Heart left ventricle (tissue), 16 donors: ENCODE measurements around the gene CRYBG1. TPM values are rescaled to one million over a fixed set of nuclear protein-coding genes. Genes with fewer than 3 reads are reported as not detected.

Experiments
- ATAC-seq, 4 donors: fragments of 200-7000 bp; cut with Tn5 transposase; one replicate each; pipeline ENCODE4 v1.9.1; 2020 to 2022; ENCODE audit warnings: moderate library complexity in 4 of 4, mild to moderate bottlenecking in 3 of 4, moderate number of reproducible peaks in 1 of 4
- DNase-seq, 5 donors: peaks; one replicate each; pipeline ENCODE4 v3.0.0-alpha.2; 2020
- H3K27ac ChIP-seq, 12 donors: fragments of 200-600 bp; sonication (generic) in 4 of 12; one replicate each; pipeline versions ENCODE4 v1.5.0 to v1.8.0; 2016 to 2022; ENCODE audit warnings: mild to moderate bottlenecking in 2 of 12
- H3K27me3 ChIP-seq, 9 donors: fragments of 200-600 bp; sonication (generic) in 2 of 9; one replicate each; pipeline versions ENCODE4 v1.5.1 to v1.8.0; 2016 to 2022; ENCODE audit warnings: mild to moderate bottlenecking in 3 of 9
- H3K36me3 ChIP-seq, 9 donors: fragments of 200-600 bp; sonication (generic) in 2 of 9; one replicate each; pipeline versions ENCODE4 v1.5.0 to v1.8.0; 2018 to 2022; ENCODE audit warnings: mild to moderate bottlenecking in 2 of 9
- H3K4me1 ChIP-seq, 12 donors: fragments of 200-600 bp; sonication (generic) in 4 of 12; one replicate each; pipeline versions ENCODE4 v1.5.0 to v1.8.0; 2016 to 2022; ENCODE audit warnings: mild to moderate bottlenecking in 3 of 12
- H3K4me3 ChIP-seq, 12 donors: fragments of 200-600 bp; sonication (generic) in 4 of 12; one replicate each; pipeline versions ENCODE4 v1.5.0 to v1.8.0; 2017 to 2022; ENCODE audit warnings: mild to moderate bottlenecking in 9 of 12, moderate library complexity in 4 of 12
- H3K9me3 ChIP-seq, 12 donors: fragments of 200-600 bp; sonication (generic) in 4 of 12; one replicate each; pipeline versions ENCODE4 v1.5.0 to v1.8.0; 2016 to 2022; ENCODE audit warnings: mild to moderate bottlenecking in 1 of 12
- POLR2A ChIP-seq, 2 donors: fragments of 450-650 bp; IDR thresholded peaks; one replicate each; pipeline ENCODE4 v1.6.1; 2017; ENCODE audit warnings: antibody characterized with exemption in 2 of 2, mild to moderate bottlenecking in 2 of 2, moderate library complexity in 2 of 2
- WGBS, 4 donors: extraction: QIAGEN DNeasy Blood & Tissue Kit in 2 of 4; methylation state at CpG; one replicate each; pipeline versions ENCODE4 v1.1.5 to v1.1.7; 2013 to 2018; 5-methylcytosine and 5-hydroxymethylcytosine counted together
- intact Hi-C, 10 donors: fragments of 100-400 bp; cut with DNase I; formaldehyde crosslinking; loops; one replicate each; pipeline versions ENCODE4 v1.11.1 to v1.14.2; 2022
- polyA plus RNA-seq, 2 donors: library from polyadenylated mRNA; stranded (reverse); fragments of 200-250 nt; gene quantifications; one replicate each; pipeline ENCODE4 v1.2.3, GENCODE V29; 2013
- total RNA-seq, 9 donors: library from RNA; depleted of rRNA in 2 of 9; stranded (reverse); fragments of >200 nt in 2 of 9; fragmentation: NEBNext Ultra II Directional in 3 of 9; extraction: Animal tissue kit (Norgen Biotek cat#: 25700) in 3 of 9; gene quantifications; one replicate each; pipeline versions ENCODE4 v1.1.0 to v1.2.4, GENCODE V29; 2016 to 2023
- TF ChIP-seq, protein P1 (sequence below), 12 donors: fragments of 200-600 bp; sonication (generic) in 4 of 12; IDR thresholded peaks; one replicate each; pipeline versions ENCODE4 v1.5.0 to v1.8.0; 2018 to 2022; ENCODE audit warnings: antibody characterized with exemption in 12 of 12, mild to moderate bottlenecking in 5 of 12
- donor health status: ischemic (EF 13 %, LVEDD 7.1; RV severe dilation, severe dysfunction).
- donor health status: healthy with polysubstance abuse.
- donor health status: DM: no; HTN: yes; CAD: no.
- donor health status: DM: no; HTN: no; CAD: no.
- donor health status: ischemic (EF 25% LVEDD 6.9; RV normal size, moderate dysfunction).
- donor health status: ischemic (EF 25% LVEDD 5.7; RV mildly dilated, moderate dysfunction).
- donor health status: healthy.
- donor health status: DM: yes; HTN: yes; CAD: no.
- donor health status: ischemic (EF 35%, LVEDD 5.7; RV mildly dilated, moderate dysfunction).
- donor health status: nonischemic (EF 11% LVEDD 7.7; RV severe dilation, severe dysfunction).
- donor health status: DM: yes; HTN: yes; CAD: no.
- donor health status: PGD.
- donor health status: ischemic (EF 29% LVEDD 5.4; RV normal size, mild dysfunction).
- donor health status: nonischemic (EF 23%, LVEDD 6.1; RV moderate dilation, normal function).

Gene CRYBG1
- total and polyA plus RNA-seq, 11 donors, result 0.42 to 17.7 (median 1.5) TPM

- Histone ChIP-seq H3K4me3 (peak overlapping the region; percentile 54 to 92 (median 76)), H3K36me3 (no peaks in the 10 kb centered on the region), H3K4me1 (peaks cover 0 to 67% (median 25%) of the 10 kb centered on the region in 12 donors), H3K27ac (peak overlapping the region in 7 of 12 donors; percentile 57 to 96 (median 82)), H3K27me3 (peaks cover 0 to 56% (median 29%) of the 10 kb centered on the region in 9 donors), H3K9me3 (no peaks in the 10 kb centered on the region)
- no peak for DNase-seq
- intact Hi-C loops, result loop anchor here in 1 of 10 donors (5.0 kb wide), 1 partner anchor 46 kb away; no protein-coding TSS in a partner anchor
- peak in 3 of 4 donors; percentile 12 to 25 (median 19) for ATAC-seq
- TF ChIP-seq, protein P1, sequence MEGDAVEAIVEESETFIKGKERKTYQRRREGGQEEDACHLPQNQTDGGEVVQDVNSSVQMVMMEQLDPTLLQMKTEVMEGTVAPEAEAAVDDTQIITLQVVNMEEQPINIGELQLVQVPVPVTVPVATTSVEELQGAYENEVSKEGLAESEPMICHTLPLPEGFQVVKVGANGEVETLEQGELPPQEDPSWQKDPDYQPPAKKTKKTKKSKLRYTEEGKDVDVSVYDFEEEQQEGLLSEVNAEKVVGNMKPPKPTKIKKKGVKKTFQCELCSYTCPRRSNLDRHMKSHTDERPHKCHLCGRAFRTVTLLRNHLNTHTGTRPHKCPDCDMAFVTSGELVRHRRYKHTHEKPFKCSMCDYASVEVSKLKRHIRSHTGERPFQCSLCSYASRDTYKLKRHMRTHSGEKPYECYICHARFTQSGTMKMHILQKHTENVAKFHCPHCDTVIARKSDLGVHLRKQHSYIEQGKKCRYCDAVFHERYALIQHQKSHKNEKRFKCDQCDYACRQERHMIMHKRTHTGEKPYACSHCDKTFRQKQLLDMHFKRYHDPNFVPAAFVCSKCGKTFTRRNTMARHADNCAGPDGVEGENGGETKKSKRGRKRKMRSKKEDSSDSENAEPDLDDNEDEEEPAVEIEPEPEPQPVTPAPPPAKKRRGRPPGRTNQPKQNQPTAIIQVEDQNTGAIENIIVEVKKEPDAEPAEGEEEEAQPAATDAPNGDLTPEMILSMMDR (IDR thresholded peaks at IDR 0.05), result no peak
- no peak for TF ChIP-seq POLR2A (IDR thresholded peaks at IDR 0.05)
- 0 to 1% (median 1%) methylated on average over 6 to 29 of the region's 29 CpGs for WGBS, 4 donors
Observed at GRCh38 chr6:106511288-106512047, 151.0 kb downstream of the CRYBG1 start.

GRCh38 chr6:106512048-106512967 is 151.8 kb downstream of the CRYBG1 start:
- H3K4me3 ChIP-seq, result peak overlapping the region; percentile 54 to 92 (median 76)
- TF ChIP-seq, protein P1 (IDR thresholded peaks at IDR 0.05), result peak in 6 of 12 donors; percentile 7 to 45 (median 30)
- TF ChIP-seq POLR2A (IDR thresholded peaks at IDR 0.05), result no peak
- peaks cover 0 to 51% (median 28%) of the 10 kb centered on the region in 9 donors for H3K27me3 ChIP-seq
- DNase-seq (peak; percentile 63 to 89 (median 72)), ATAC-seq (peak; percentile 44 to 87 (median 86))
- H3K36me3 ChIP-seq, result no peaks in the 10 kb centered on the region
- intact Hi-C loops, result loop anchor here in 1 of 10 donors (5.0 kb wide), 1 partner anchor 45 kb away; no protein-coding TSS in a partner anchor
- H3K9me3 ChIP-seq, result no peaks in the 10 kb centered on the region
- H3K4me1 ChIP-seq, result peaks cover 0 to 73% (median 25%) of the 10 kb centered on the region in 12 donors
- 0 to 1% (median 1%) methylated on average over 15 to 90 of the region's 90 CpGs for WGBS, 4 donors
- peak overlapping the region; percentile 26 to 96 (median 76) for H3K27ac ChIP-seq

GRCh38 chr6:106512968-106513574 is 152.6 kb downstream of the CRYBG1 start:
- TF ChIP-seq POLR2A (IDR thresholded peaks at IDR 0.05), result no peak
- TF ChIP-seq, protein P1 (IDR thresholded peaks at IDR 0.05), result no peak
- Histone ChIP-seq H3K4me3 (peak overlapping the region; percentile 54 to 92 (median 76)), H3K27me3 (peaks cover 0 to 43% (median 27%) of the 10 kb centered on the region in 9 donors), H3K36me3 (no peaks in the 10 kb centered on the region), H3K4me1 (peaks cover 0 to 80% (median 25%) of the 10 kb centered on the region in 12 donors), H3K9me3 (no peaks in the 10 kb centered on the region), H3K27ac (peak overlapping the region; percentile 26 to 96 (median 76))
- ATAC-seq (peak in 1 of 4 donors; percentile 26), DNase-seq (no peak)
- intact Hi-C loops, result loop anchor here in 1 of 10 donors (5.0 kb wide), 1 partner anchor 44 kb away; no protein-coding TSS in a partner anchor
- 13 to 24% (median 19%) methylated on average over 16 to 19 of the region's 19 CpGs for WGBS, 4 donors
